Liver (tissue), 9 donors: ENCODE measurements around the gene C14orf180. TPM values are rescaled to one million over a fixed set of nuclear protein-coding genes. Genes with fewer than 3 reads are reported as not detected.

ENCODE experiments used
- DNase-seq: peaks from one replicate; pipeline ENCODE4 v3.0.0-alpha.2; 2017; ENCODE audit warnings: low spot score
- H3K27ac ChIP-seq, 2 donors: one replicate each; pipeline ENCODE4 v1.7.0; 2013; ENCODE audit warnings: inconsistent platforms in 2 of 2, low read length in 2 of 2, control low read depth in 1 of 2, low read depth in 1 of 2, mild to moderate bottlenecking in 1 of 2
- H3K27me3 ChIP-seq, 4 donors: one replicate each; pipeline versions ENCODE4 v1.6.1 to v1.7.0; 2013; ENCODE audit warnings: low read length in 3 of 4, inconsistent platforms in 1 of 4, mild to moderate bottlenecking in 1 of 4, moderate library complexity in 1 of 4; ENCODE audit not compliant: control insufficient read depth in 4 of 4, insufficient read depth in 4 of 4
- H3K36me3 ChIP-seq, 4 donors: one replicate each; pipeline versions ENCODE4 v1.6.1 to v1.7.0; 2013; ENCODE audit warnings: low read length in 3 of 4, mild to moderate bottlenecking in 3 of 4, low read depth in 1 of 4, moderate library complexity in 1 of 4; ENCODE audit not compliant: control insufficient read depth in 4 of 4, insufficient read depth in 3 of 4
- H3K4me1 ChIP-seq, 4 donors: one replicate each; pipeline versions ENCODE4 v1.6.1 to v1.7.0; 2013; ENCODE audit warnings: low read length in 3 of 4, mild to moderate bottlenecking in 3 of 4, moderate library complexity in 1 of 4; ENCODE audit not compliant: control insufficient read depth in 4 of 4, insufficient read depth in 4 of 4
- H3K4me3 ChIP-seq, 3 donors: one replicate each; pipeline versions ENCODE4 v1.6.1 to v1.7.0; 2013; ENCODE audit warnings: low read length in 3 of 3, control low read depth in 1 of 3, low read depth in 1 of 3, mild to moderate bottlenecking in 1 of 3
- H3K9ac ChIP-seq, 2 donors: one replicate each; pipeline ENCODE4 v1.7.0; 2013; ENCODE audit warnings: low read length in 2 of 2, mild to moderate bottlenecking in 2 of 2, moderate library complexity in 2 of 2, control low read depth in 1 of 2, low read depth in 1 of 2
- H3K9me3 ChIP-seq, 4 donors: one replicate each; pipeline versions ENCODE4 v1.6.1 to v1.7.0; 2013; ENCODE audit warnings: low read length in 3 of 4; ENCODE audit not compliant: control insufficient read depth in 4 of 4
- EGR1 ChIP-seq, 2 donors: IDR thresholded peaks; 2 replicates each; pipeline ENCODE4 v1.6.1; 2016 to 2018; ENCODE audit warnings: antibody characterized with exemption in 2 of 2, low read depth in 2 of 2
- FOXA1 ChIP-seq: IDR thresholded peaks from 2 replicates; pipeline ENCODE4 v1.6.1; 2016; ENCODE audit warnings: antibody characterized with exemption
- FOXA2 ChIP-seq: IDR thresholded peaks from 2 replicates; pipeline ENCODE4 v1.6.1; 2016; ENCODE audit warnings: antibody characterized with exemption
- GABPA ChIP-seq, 2 donors: IDR thresholded peaks in 1 of 2; conservative IDR thresholded peaks in 1 of 2; 2 replicates each; pipeline ENCODE4 v1.6.1; 2016; ENCODE audit warnings: antibody characterized with exemption in 2 of 2, mild to moderate bottlenecking in 1 of 2, moderate library complexity in 1 of 2
- HNF4G ChIP-seq: IDR thresholded peaks from 2 replicates; pipeline ENCODE4 v1.6.1; 2016; ENCODE audit warnings: antibody characterized with exemption
- JUND ChIP-seq, 2 donors: IDR thresholded peaks; 2 replicates each; pipeline ENCODE4 v1.6.1; 2016; ENCODE audit warnings: antibody characterized with exemption in 2 of 2
- MAX ChIP-seq: IDR thresholded peaks from 2 replicates; pipeline ENCODE4 v1.6.1; 2016; ENCODE audit warnings: antibody characterized with exemption
- NR2F2 ChIP-seq: IDR thresholded peaks from 2 replicates; pipeline ENCODE4 v1.6.1; 2016; ENCODE audit warnings: antibody characterized with exemption
- RAD21 ChIP-seq, 2 donors: IDR thresholded peaks; 2 replicates each; pipeline ENCODE4 v1.6.1; 2016; ENCODE audit warnings: antibody characterized with exemption in 2 of 2, mild to moderate bottlenecking in 2 of 2
- REST ChIP-seq: IDR thresholded peaks from 2 replicates; pipeline ENCODE4 v1.6.1; 2016; ENCODE audit warnings: antibody characterized with exemption, mild to moderate bottlenecking
- RXRA ChIP-seq, 2 donors: IDR thresholded peaks; 2 replicates each; pipeline ENCODE4 v1.6.1; 2017 to 2018; ENCODE audit warnings: antibody characterized with exemption in 2 of 2, mild to moderate bottlenecking in 1 of 2
- SP1 ChIP-seq: IDR thresholded peaks from 2 replicates; pipeline ENCODE4 v1.6.1; 2018; ENCODE audit warnings: antibody characterized with exemption, mild to moderate bottlenecking
- TAF1 ChIP-seq: conservative IDR thresholded peaks from 2 replicates; pipeline ENCODE4 v1.6.1; 2016; ENCODE audit warnings: antibody characterized with exemption, mild to moderate bottlenecking
- YY1 ChIP-seq: IDR thresholded peaks from 2 replicates; pipeline ENCODE4 v1.6.1; 2016; ENCODE audit warnings: antibody characterized with exemption, mild to moderate bottlenecking
- WGBS: extraction: QIAGEN DNeasy Blood & Tissue Kit; methylation state at CpG from one replicate; pipeline ENCODE4 v1.1.7; 2013; 5-methylcytosine and 5-hydroxymethylcytosine counted together
- polyA plus RNA-seq, 2 donors: library from polyadenylated mRNA; stranded (reverse) in 1 of 2; unstranded in 1 of 2; fragments of 200-250 nt in 1 of 2; fragments of >200 nt in 1 of 2; fragmentation: Nextera tagmentation in 1 of 2; extraction: Ambion mirVana in 1 of 2; gene quantifications; one replicate each; pipeline versions ENCODE4 v1.2.1 to v1.2.3, GENCODE V29; 2013 to 2015
- total RNA-seq, 2 donors: library from RNA; depleted of rRNA; stranded (reverse); fragments of >200 nt; gene quantifications; one replicate each; pipeline ENCODE4 v1.2.3, GENCODE V29; 2014
- TF ChIP-seq, protein P1 (sequence below): fragments of 150-350 bp; IDR thresholded peaks from 2 replicates; pipeline ENCODE4 v1.5.1; 2017; ENCODE audit warnings: improper control_type of control experiment, low read depth, low read length; ENCODE audit not compliant: missing input control
- donor health status: healthy.
- donor health status: healthy.
- donor health status: healthy.
- donor health status: healthy.
- donor health status: healthy.

Gene C14orf180
- total and polyA plus RNA-seq, 4 donors, result 0.09 to 4.0 (median 2.9) TPM

- TF ChIP-seq, protein P1, sequence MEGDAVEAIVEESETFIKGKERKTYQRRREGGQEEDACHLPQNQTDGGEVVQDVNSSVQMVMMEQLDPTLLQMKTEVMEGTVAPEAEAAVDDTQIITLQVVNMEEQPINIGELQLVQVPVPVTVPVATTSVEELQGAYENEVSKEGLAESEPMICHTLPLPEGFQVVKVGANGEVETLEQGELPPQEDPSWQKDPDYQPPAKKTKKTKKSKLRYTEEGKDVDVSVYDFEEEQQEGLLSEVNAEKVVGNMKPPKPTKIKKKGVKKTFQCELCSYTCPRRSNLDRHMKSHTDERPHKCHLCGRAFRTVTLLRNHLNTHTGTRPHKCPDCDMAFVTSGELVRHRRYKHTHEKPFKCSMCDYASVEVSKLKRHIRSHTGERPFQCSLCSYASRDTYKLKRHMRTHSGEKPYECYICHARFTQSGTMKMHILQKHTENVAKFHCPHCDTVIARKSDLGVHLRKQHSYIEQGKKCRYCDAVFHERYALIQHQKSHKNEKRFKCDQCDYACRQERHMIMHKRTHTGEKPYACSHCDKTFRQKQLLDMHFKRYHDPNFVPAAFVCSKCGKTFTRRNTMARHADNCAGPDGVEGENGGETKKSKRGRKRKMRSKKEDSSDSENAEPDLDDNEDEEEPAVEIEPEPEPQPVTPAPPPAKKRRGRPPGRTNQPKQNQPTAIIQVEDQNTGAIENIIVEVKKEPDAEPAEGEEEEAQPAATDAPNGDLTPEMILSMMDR, result no peak
- TF ChIP-seq GABPA (IDR thresholded peaks at IDR 0.05 in 1 of 2, conservative IDR thresholded peaks at IDR 0.05 in 1 of 2), result no peak
- no peak for TF ChIP-seq REST
- no peak for TF ChIP-seq HNF4G
- no peak for TF ChIP-seq MAX
- no peak for TF ChIP-seq NR2F2
- TF ChIP-seq RXRA (IDR thresholded peaks at IDR 0.05), result no peak
- no peak for TF ChIP-seq JUND (IDR thresholded peaks at IDR 0.05)
- TF ChIP-seq YY1, result no peak
- no peak for TF ChIP-seq FOXA1
- no peak for TF ChIP-seq TAF1
- no peak for TF ChIP-seq RAD21 (IDR thresholded peaks at IDR 0.05)
- TF ChIP-seq SP1, result no peak
- TF ChIP-seq FOXA2, result no peak
- TF ChIP-seq EGR1 (IDR thresholded peaks at IDR 0.05; ENCODE audit: low read depth in 2 of 2), result no peak
- 77% methylated on average over 26 of the region's 26 CpGs for WGBS
- no peak overlapping the region for H3K9ac ChIP-seq
- H3K36me3 ChIP-seq, result no peaks in the 10 kb centered on the region
- no peak for DNase-seq
- no peak overlapping the region for H3K27ac ChIP-seq
- no peaks in the 10 kb centered on the region for H3K4me1 ChIP-seq
- no peaks in the 10 kb centered on the region for H3K9me3 ChIP-seq
- H3K4me3 ChIP-seq, result no peak overlapping the region
- H3K27me3 ChIP-seq, result peaks cover 0 to 7% (median 3%) of the 10 kb centered on the region in 4 donors
Measured at GRCh38 chr14:104554608-104555429, 24.7 kb upstream of the C14orf180 start.

DNA sequence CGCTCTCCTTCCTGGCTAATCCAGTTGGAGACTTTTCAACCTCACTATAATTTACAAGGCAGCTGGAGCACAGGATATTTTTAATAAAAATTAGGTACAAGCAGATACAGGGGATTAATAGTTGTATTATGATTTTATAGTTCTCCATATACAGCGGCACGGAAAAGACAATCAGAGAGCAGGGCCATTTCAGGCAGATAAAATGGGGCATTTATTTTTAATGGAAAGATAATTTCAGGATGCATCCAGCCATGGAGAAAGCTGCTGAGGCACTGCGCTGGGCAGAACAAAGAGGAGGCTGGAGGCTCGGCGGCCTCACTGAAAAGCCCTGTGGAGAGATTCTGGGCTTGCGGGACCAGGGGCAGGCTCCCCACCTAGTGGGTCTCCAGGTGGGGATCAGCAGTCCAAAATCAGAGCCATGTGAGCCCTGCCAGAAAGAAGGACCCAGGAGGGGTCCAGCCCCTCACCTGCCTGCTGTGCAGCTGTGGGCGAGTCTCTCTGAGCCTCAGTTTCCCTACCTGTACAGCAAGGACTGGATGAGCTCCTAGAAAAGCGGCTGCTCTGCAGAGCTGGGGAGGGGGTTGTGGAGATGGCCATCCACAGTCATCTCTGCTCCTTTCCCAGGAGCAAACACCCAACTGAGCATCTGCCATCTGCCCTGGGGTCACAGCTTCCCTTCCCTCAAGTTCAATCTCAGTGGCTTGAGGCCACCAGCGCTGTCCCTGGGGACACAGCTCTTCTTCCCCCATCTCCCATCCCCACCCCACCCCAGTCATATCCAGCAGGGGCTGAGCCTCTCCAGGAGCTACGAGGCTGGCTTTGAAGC, 23.9 kb upstream of the C14orf180 start:
- H3K27me3 ChIP-seq, result peaks cover 0 to 7% (median 1%) of the 10 kb centered on the region in 4 donors
- TF ChIP-seq FOXA1 (no peak), REST (no peak)
- H3K9me3 ChIP-seq, result no peaks in the 10 kb centered on the region
- no peaks in the 10 kb centered on the region for H3K36me3 ChIP-seq
- no peak overlapping the region for H3K4me3 ChIP-seq
- H3K4me1 ChIP-seq, result no peaks in the 10 kb centered on the region
- H3K27ac ChIP-seq, result no peak overlapping the region
- WGBS, result 88% methylated on average over 11 of the region's 11 CpGs
- H3K9ac ChIP-seq, result no peak overlapping the region
- no peak for DNase-seq
